ENCODE measurements around the gene ZNF48. TPM values are rescaled to one million over a fixed set of nuclear protein-coding genes. Genes with fewer than 3 reads are reported as not detected.

Gene ZNF48
- total RNA-seq, 4 donors from 2014 or later = 5.5 to 7.5 (median 7.3) TPM

DNA sequence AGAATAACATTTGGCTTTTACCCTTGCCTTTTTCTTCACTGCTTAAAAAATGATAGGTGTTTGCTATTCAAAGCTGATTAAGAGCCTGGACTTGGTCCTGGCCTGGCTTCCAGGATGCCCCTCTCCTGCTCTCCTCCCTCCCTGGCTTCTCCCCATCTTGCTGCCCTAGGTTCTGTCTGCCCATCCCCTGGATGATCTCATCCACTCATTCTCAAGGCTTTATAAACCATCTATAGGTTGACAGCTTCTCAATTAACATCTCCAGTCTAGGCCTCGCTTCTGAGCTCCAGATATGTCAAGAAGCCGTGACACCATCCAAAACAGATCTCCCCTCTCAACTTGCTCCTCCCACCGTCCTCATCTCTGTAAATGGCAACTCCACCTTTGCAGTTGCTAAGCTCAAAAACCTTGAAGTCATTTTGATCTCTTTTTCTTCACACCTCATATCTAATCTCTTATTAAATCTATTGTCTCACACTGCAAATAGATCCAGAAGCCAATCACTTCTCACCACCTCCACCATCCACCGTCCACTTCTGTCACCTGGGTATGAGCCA, 20.9 kb downstream of the ZNF48 start:
- Histone ChIP-seq H3K4me3 (no peak overlapping the region), H3K9me3 (no peaks in the 10 kb centered on the region), H3K4me1 (peaks cover 0 to 11% (median 0%) of the 10 kb centered on the region in 4 donors), H3K27me3 (no peaks in the 10 kb centered on the region), H3K27ac (no peak overlapping the region), H3K36me3 (peaks cover 0 to 43% (median 0%) of the 10 kb centered on the region in 3 donors)
- TF ChIP-seq CTCF (IDR thresholded peaks at IDR 0.05) (no peak), EP300 (IDR thresholded peaks at IDR 0.05) (no peak), POLR2A (IDR thresholded peaks at IDR 0.05) (no peak)
- no peak for DNase-seq (ENCODE audit: low spot score in 2 of 2)
- WGBS, 2 donors = 91 to 95% methylated on average over 4 of the region's 4 CpGs

DNA sequence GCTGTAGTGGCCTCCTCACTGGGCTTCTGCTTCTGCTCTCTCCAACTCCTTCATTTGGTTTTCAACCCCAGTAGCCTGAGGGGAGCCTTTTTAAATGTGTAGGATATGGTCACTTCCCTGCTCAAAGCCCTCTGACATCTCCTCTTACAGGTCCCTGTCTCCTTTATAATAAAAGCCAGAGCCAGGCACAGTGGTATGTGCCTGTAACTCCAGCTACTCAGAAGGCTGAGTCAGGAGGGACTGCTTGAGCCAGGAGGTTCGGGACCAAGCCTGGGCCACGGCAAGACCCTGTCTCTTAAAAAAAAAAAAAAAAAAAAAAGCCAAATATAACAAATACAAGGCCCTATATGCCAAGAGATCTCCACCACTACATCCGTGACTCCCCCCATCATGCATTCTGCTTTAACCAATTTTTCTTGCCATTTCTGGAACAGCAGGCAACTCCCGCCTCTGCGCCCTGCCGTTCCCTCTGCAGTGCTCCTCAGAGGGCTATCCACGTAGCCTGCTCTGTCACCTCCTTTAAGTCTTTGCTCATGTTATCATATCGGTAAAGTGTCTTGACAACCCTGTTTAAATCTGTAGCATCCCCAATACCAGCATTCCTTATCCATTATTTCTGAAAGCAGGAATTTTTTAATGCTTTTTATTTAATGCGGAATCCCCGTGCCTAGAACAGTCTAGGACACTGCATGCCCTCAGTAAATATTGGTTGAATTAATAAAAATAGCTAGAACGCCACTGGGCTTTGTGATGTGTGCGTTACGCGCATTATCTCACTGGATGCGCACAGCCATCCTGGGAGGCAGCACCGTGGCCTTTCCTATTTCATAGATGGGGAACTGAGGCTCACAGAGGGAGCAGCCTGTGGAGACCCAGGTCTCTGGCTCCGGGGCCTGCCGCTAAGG, 21.7 kb downstream of the ZNF48 start:
- peak overlapping the region in 2 of 4 donors; percentile 75 to 81 for H3K27ac ChIP-seq
- no peak for TF ChIP-seq POLR2A (IDR thresholded peaks at IDR 0.05)
- TF ChIP-seq CTCF (IDR thresholded peaks at IDR 0.05) = no peak
- TF ChIP-seq EP300 (IDR thresholded peaks at IDR 0.05) = no peak
- WGBS, 2 donors = 61 to 64% methylated on average over 18 of the region's 18 CpGs
- peak overlapping the region; percentile 36 to 70 (median 60) for H3K4me3 ChIP-seq
- no peak for DNase-seq (ENCODE audit: low spot score in 2 of 2)
- H3K4me1 ChIP-seq = peaks cover 0 to 11% (median 0%) of the 10 kb centered on the region in 4 donors
- peaks cover 0 to 42% (median 0%) of the 10 kb centered on the region in 3 donors for H3K36me3 ChIP-seq
- no peaks in the 10 kb centered on the region for H3K9me3 ChIP-seq
- H3K27me3 ChIP-seq = no peaks in the 10 kb centered on the region

- Histone ChIP-seq H3K27ac (peak overlapping the region; percentile 32 to 81 (median 66)), H3K4me1 (peaks cover 0 to 11% (median 0%) of the 10 kb centered on the region in 4 donors), H3K27me3 (no peaks in the 10 kb centered on the region), H3K36me3 (peaks cover 0 to 42% (median under 1%) of the 10 kb centered on the region in 3 donors), H3K4me3 (peak overlapping the region; percentile 36 to 70 (median 60)), H3K9me3 (no peaks in the 10 kb centered on the region)
- 0 to 3% methylated on average over 32 to 74 of the region's 140 CpGs for WGBS, 2 donors
- TF ChIP-seq CTCF (IDR thresholded peaks at IDR 0.05) = peak in 2 of 5 experiments; percentile 10 to 42
- no peak for TF ChIP-seq POLR2A (IDR thresholded peaks at IDR 0.05)
- peak in 1 of 2 donors; percentile 45 for TF ChIP-seq EP300 (IDR thresholded peaks at IDR 0.05)
- no peak for DNase-seq (ENCODE audit: low spot score in 2 of 2)
Measured at GRCh38 chr16:30417529-30418349, 22.5 kb downstream of the ZNF48 start.

- Histone ChIP-seq H3K4me1 (peaks cover 0 to 11% (median 0%) of the 10 kb centered on the region in 4 donors), H3K27me3 (no peaks in the 10 kb centered on the region), H3K36me3 (peaks cover 0 to 46% (median 7%) of the 10 kb centered on the region in 3 donors), H3K4me3 (peak overlapping the region; percentile 36 to 70 (median 60)), H3K27ac (peak overlapping the region; percentile 32 to 81 (median 66)), H3K9me3 (no peaks in the 10 kb centered on the region)
- 74 to 82% methylated on average over 19 to 24 of the region's 31 CpGs for WGBS, 2 donors
- TF ChIP-seq EP300 (IDR thresholded peaks at IDR 0.05) (no peak), CTCF (IDR thresholded peaks at IDR 0.05) (no peak), POLR2A (IDR thresholded peaks at IDR 0.05) (no peak)
- no peak for DNase-seq (ENCODE audit: low spot score in 2 of 2)
Measured at GRCh38 chr16:30418350-30419181, 23.3 kb downstream of the ZNF48 start.

Data from tibial nerve (tissue), 4 donors.